Mesenchymal stem cell (in vitro differentiated cells and primary cell): Measurements from ENCODE around the gene SLFN14.
"Not testable (repeated sequence)": the region's sequence is repeated elsewhere in the genome, so short reads cannot be mapped to it uniquely, and the experiment has no call there.

Experiments used
- DNase-seq: peaks from one replicate; pipeline ENCODE4 v3.0.0-alpha.2; 2013
- H2AFZ ChIP-seq: one replicate; pipeline ENCODE4 v1.6.1; 2013; ENCODE audit warnings: low read depth, mild to moderate bottlenecking, control low read depth, inconsistent platforms, low read length, moderate library complexity
- H2AK5ac ChIP-seq: 2 replicates; pipeline ENCODE4 v1.6.1; 2013; ENCODE audit warnings: low read length, moderate library complexity, mild to moderate bottlenecking, inconsistent platforms; ENCODE audit not compliant: severe bottlenecking
- H2BK120ac ChIP-seq: one replicate; pipeline ENCODE4 v1.6.1; 2013; ENCODE audit warnings: low read depth, mild to moderate bottlenecking, inconsistent platforms, low read length, moderate library complexity
- H2BK12ac ChIP-seq, 2 experiments: one replicate each; pipeline ENCODE4 v1.6.1; 2013; ENCODE audit warnings: inconsistent platforms in 2 of 2, low read length in 2 of 2, mild to moderate bottlenecking in 2 of 2, moderate library complexity in 2 of 2, control low read depth in 1 of 2
- H2BK15ac ChIP-seq: one replicate; pipeline ENCODE4 v1.6.1; 2013; ENCODE audit warnings: mild to moderate bottlenecking, low read depth, inconsistent platforms; ENCODE audit not compliant: poor library complexity, severe bottlenecking
- H2BK5ac ChIP-seq: 2 replicates; pipeline ENCODE4 v1.6.1; 2013; ENCODE audit warnings: low read depth, mild to moderate bottlenecking, low read length, control low read depth, inconsistent platforms; ENCODE audit not compliant: poor library complexity, severe bottlenecking
- H3K14ac ChIP-seq, 2 experiments: one replicate each; pipeline ENCODE4 v1.6.1; 2013; ENCODE audit warnings: inconsistent platforms in 2 of 2, low read length in 2 of 2, control low read depth in 1 of 2, mild to moderate bottlenecking in 1 of 2, moderate library complexity in 1 of 2
- H3K18ac ChIP-seq, 2 experiments: one replicate each; pipeline ENCODE4 v1.6.1; 2013; ENCODE audit warnings: inconsistent platforms in 2 of 2, low read length in 2 of 2, control low read depth in 1 of 2, low read depth in 1 of 2, mild to moderate bottlenecking in 1 of 2
- H3K23ac ChIP-seq, 2 experiments: one replicate each; pipeline ENCODE4 v1.6.1; 2013; ENCODE audit warnings: inconsistent platforms in 2 of 2, low read length in 2 of 2, mild to moderate bottlenecking in 2 of 2, moderate library complexity in 2 of 2, control low read depth in 1 of 2
- H3K27ac ChIP-seq: 2 replicates; pipeline ENCODE4 v1.5.1; 2013; ENCODE audit warnings: mild to moderate bottlenecking, moderate library complexity, low read length, control low read depth, inconsistent platforms; ENCODE audit not compliant: poor library complexity, severe bottlenecking
- H3K27me3 ChIP-seq, 2 experiments: 2 replicates each; pipeline versions ENCODE4 v1.6.1 to v1.7.0; 2013; ENCODE audit warnings: low read length in 2 of 2, mild to moderate bottlenecking in 2 of 2, moderate library complexity in 2 of 2, control low read depth in 1 of 2, inconsistent platforms in 1 of 2; ENCODE audit not compliant: control insufficient read depth in 1 of 2, insufficient read depth in 1 of 2
- H3K36me3 ChIP-seq, 2 experiments: 2 replicates each; pipeline versions ENCODE4 v1.6.1 to v1.7.0; 2013; ENCODE audit warnings: low read length in 2 of 2, control low read depth in 1 of 2, inconsistent platforms in 1 of 2, low read depth in 1 of 2, mild to moderate bottlenecking in 1 of 2; ENCODE audit not compliant: insufficient read depth in 2 of 2, control insufficient read depth in 1 of 2
- H3K4ac ChIP-seq, 2 experiments: one replicate each; pipeline ENCODE4 v1.6.1; 2013; ENCODE audit warnings: inconsistent platforms in 2 of 2, low read length in 2 of 2, mild to moderate bottlenecking in 2 of 2, moderate library complexity in 2 of 2, control low read depth in 1 of 2, low read depth in 1 of 2
- H3K4me1 ChIP-seq: 2 replicates; pipeline ENCODE4 v1.6.1; 2013; ENCODE audit warnings: low read depth, low read length, control low read depth; ENCODE audit not compliant: control insufficient read depth, insufficient read depth
- H3K4me2 ChIP-seq: 2 replicates; pipeline ENCODE4 v1.6.1; 2013; ENCODE audit warnings: low read length, mild to moderate bottlenecking, inconsistent platforms; ENCODE audit not compliant: poor library complexity, severe bottlenecking
- H3K4me3 ChIP-seq, 2 experiments: 2 replicates each; pipeline versions ENCODE4 v1.5.1 to v1.7.0; 2013; ENCODE audit warnings: low read length in 2 of 2, mild to moderate bottlenecking in 2 of 2, control low read depth in 1 of 2, low read depth in 1 of 2; ENCODE audit not compliant: insufficient read depth in 1 of 2
- H3K79me1 ChIP-seq: replicated peaks from 2 replicates; pipeline ENCODE4 v1.6.1; 2013; ENCODE audit warnings: mild to moderate bottlenecking, control low read depth, low read length, inconsistent platforms; ENCODE audit not compliant: poor library complexity, severe bottlenecking
- H3K9ac ChIP-seq: 2 replicates; pipeline ENCODE4 v1.7.0; 2013; ENCODE audit warnings: mild to moderate bottlenecking, low read length, moderate library complexity
- H3K9me3 ChIP-seq: 2 replicates; pipeline ENCODE4 v1.7.0; 2013; ENCODE audit warnings: mild to moderate bottlenecking, low read length; ENCODE audit not compliant: control insufficient read depth
- H4K8ac ChIP-seq: one replicate; pipeline ENCODE4 v1.6.1; 2013; ENCODE audit warnings: inconsistent platforms, mild to moderate bottlenecking, low read length, moderate library complexity
- H4K91ac ChIP-seq: one replicate; pipeline ENCODE4 v1.6.1; 2013; ENCODE audit warnings: mild to moderate bottlenecking, low read length, inconsistent platforms
- WGBS: methylation state at CpG from one replicate; pipeline ENCODE4 v1.1.7; 2013; ENCODE audit warnings: mixed read lengths; 5-methylcytosine and 5-hydroxymethylcytosine counted together

Gene SLFN14

DNA sequence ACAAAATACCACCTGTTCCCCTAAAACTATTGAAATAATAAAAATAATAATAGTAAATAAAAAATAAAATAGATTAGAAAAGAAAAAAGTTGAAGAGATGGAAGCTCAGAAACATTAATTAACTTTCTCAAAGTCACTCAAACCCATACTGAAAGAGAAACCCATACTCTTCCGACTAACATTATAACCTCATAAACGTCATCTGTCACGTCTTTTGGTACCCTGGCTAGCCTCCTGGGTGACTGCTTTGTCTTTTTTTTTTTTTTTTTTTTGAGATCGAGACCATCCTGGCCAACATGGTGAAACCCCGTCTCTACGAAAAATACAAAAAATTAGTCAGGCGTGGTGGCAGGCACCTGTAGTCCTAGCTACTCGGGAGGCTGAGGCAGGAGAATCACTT is 30.8 kb downstream of the SLFN14 start:
- H4K8ac ChIP-seq = no peak overlapping the region
- no peak overlapping the region for H3K4me2 ChIP-seq
- H2AK5ac ChIP-seq = no peak overlapping the region
- H3K9ac ChIP-seq = no peak overlapping the region
- no peaks in the 10 kb centered on the region for H3K36me3 ChIP-seq
- no peak overlapping the region for H3K27ac ChIP-seq
- H3K14ac ChIP-seq = no peak overlapping the region
- H3K4ac ChIP-seq = no peak overlapping the region
- H3K27me3 ChIP-seq = no peaks in the 10 kb centered on the region
- H2BK15ac ChIP-seq = no peak overlapping the region
- no peak overlapping the region for H2BK120ac ChIP-seq
- no peak overlapping the region for H3K18ac ChIP-seq
- no peak for DNase-seq
- no peaks in the 10 kb centered on the region for H3K4me1 ChIP-seq
- no peak overlapping the region for H4K91ac ChIP-seq
- no peak overlapping the region for H2BK5ac ChIP-seq
- H2BK12ac ChIP-seq = no peak overlapping the region
- H3K9me3 ChIP-seq = no peaks in the 10 kb centered on the region
- H3K4me3 ChIP-seq = no peak overlapping the region
- WGBS = 78% methylated on average over 8 of the region's 8 CpGs
- H2AFZ ChIP-seq = no peak overlapping the region
- H3K79me1 ChIP-seq = no peaks in the 10 kb centered on the region
- H3K23ac ChIP-seq = no peak overlapping the region

DNA sequence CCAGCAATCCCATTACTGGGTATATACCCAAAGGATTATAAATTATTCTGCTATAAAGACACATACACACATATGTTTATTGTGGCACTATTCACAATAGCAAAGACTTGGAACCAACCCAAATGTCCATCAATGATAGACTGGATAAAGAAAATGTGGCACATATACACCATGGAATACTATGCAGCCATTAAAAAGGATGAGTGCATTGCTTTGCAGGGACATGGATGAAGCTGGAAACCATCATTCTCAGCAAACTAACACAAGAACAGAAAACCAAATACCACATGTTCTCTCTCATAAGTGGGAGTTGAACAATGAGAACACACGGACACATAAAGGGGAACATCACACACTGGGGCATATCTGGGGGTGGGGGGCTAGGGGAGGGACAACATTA is 31.3 kb downstream of the SLFN14 start:
- not testable (repeated sequence) for H3K27ac ChIP-seq, H3K4me2 ChIP-seq, H2BK15ac ChIP-seq, H3K4me3 ChIP-seq, H3K9me3 ChIP-seq, H3K36me3 ChIP-seq, H2BK120ac ChIP-seq, H3K23ac ChIP-seq, H3K9ac ChIP-seq, H2AK5ac ChIP-seq, H2BK12ac ChIP-seq, H3K79me1 ChIP-seq, H4K91ac ChIP-seq, H3K18ac ChIP-seq, H3K27me3 ChIP-seq, DNase-seq, H3K4me1 ChIP-seq, H2AFZ ChIP-seq, H2BK5ac ChIP-seq, H4K8ac ChIP-seq, H3K4ac ChIP-seq, H3K14ac ChIP-seq
- 88% methylated on average over 1 of the region's 1 CpG for WGBS

DNA sequence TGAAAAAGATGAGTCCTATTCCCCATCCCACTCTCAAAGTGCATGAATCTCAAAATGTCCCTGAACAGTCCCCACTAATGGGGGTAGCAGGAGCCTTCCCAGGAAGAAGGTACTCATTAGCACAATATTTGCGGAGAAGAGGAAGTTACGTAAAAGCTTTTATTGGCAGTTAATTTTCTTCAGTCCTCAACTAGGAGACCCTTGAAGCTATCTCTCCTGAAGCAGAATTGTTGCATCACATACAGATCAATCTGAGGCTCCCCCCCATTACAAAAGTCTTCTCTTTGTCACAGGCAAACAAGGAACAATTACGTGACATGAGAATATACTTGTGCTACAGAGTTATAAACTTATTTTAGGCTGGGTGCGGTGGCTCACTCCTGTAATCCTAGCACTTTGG is 37.3 kb downstream of the SLFN14 start:
- Histone ChIP-seq H3K27me3 (peaks cover 0 to 22% of the 10 kb centered on the region in 2 experiments), H3K36me3 (no peaks in the 10 kb centered on the region), H3K4me1 (no peaks in the 10 kb centered on the region), H3K4me3 (no peak overlapping the region), H3K14ac (no peak overlapping the region), H2BK5ac (no peak overlapping the region), H3K23ac (no peak overlapping the region), H2BK120ac (no peak overlapping the region), H2AK5ac (no peak overlapping the region), H3K4me2 (no peak overlapping the region), H3K9ac (no peak overlapping the region), H3K18ac (no peak overlapping the region), H3K27ac (no peak overlapping the region), H2BK15ac (no peak overlapping the region), H3K9me3 (no peaks in the 10 kb centered on the region), H2AFZ (no peak overlapping the region), H4K8ac (no peak overlapping the region), H4K91ac (no peak overlapping the region), H3K4ac (no peak overlapping the region), H2BK12ac (no peak overlapping the region), H3K79me1 (no peaks in the 10 kb centered on the region)
- DNase-seq = no peak
- 79% methylated on average over 4 of the region's 4 CpGs for WGBS

GRCh38 chr17:35521654-35522256 is 38.9 kb downstream of the SLFN14 start:
- H3K14ac ChIP-seq, H3K18ac ChIP-seq, H2BK15ac ChIP-seq, H2BK12ac ChIP-seq, H4K8ac ChIP-seq, H3K23ac ChIP-seq, H2BK5ac ChIP-seq, H3K4ac ChIP-seq, H4K91ac ChIP-seq, H3K9ac ChIP-seq, H3K4me3 ChIP-seq, H2AFZ ChIP-seq, DNase-seq, H3K27ac ChIP-seq, H3K36me3 ChIP-seq, H3K4me2 ChIP-seq, H3K79me1 ChIP-seq, H2BK120ac ChIP-seq, H2AK5ac ChIP-seq, H3K4me1 ChIP-seq, H3K9me3 ChIP-seq: not testable (repeated sequence)
- H3K27me3 ChIP-seq = peaks cover 0 to 22% of the 10 kb centered on the region in 2 experiments
- WGBS = 40% methylated on average over 3 of the region's 5 CpGs
